CD4-positive, alpha-beta T cell treated with Interleukin-6 for 4 hours (primary cell): ENCODE measurements around the gene H2BW2.
"Not testable (repeated sequence)": the region's sequence is repeated elsewhere in the genome, so short reads cannot be mapped to it uniquely, and the experiment has no call there.

Experiments used
- DNase-seq: peaks from one replicate; pipeline ENCODE4 v3.0.0-alpha.2; 2020; ENCODE audit warnings: mixed read lengths

The H2BW2 gene

DNA sequence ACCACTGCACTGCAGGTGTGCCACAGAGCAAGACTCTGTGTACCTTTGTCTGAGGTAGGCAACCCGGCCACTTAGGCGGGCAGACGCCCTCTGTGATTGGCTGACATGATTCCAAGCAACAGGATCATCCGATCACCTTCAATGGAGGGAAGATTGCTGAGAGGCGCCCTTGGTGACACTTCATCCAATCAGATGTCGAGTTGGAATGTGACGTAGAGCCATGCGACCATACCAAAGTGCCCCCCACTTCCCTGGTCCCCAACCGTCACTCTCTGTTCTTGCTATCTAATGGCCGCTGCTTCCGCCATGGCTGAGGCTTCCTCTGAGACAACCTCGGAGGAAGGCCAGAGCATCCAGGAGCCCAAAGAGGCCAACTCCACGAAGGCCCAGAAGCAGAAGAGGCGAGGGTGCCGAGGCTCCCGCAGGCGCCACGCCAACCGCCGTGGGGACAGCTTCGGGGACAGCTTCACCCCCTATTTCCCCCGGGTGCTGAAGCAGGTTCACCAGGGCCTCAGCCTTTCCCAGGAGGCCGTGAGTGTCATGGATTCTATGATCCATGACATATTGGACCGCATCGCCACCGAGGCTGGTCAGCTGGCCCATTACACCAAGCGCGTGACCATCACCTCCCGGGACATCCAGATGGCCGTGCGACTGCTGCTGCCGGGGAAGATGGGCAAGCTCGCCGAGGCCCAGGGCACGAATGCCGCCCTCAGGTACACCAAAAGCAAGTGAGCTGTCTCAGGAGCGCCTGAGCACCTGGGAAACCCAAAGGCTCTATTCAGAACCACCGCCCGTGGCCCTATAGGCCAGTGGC, at the start of gene H2BW2:
Gene H2BW2 (plus strand): TSS at position 268 of the 817 bp plus-strand sequence. CDS start 39 bp downstream, at position 307.
- DNase-seq = no peak

- DNase-seq = no peak
Observed at GRCh38 chrX:103999234-103999633, 40.5 kb upstream of the H2BW2 start.

GRCh38 chrX:104008831-104009230, 30.9 kb upstream of the H2BW2 start:
- DNase-seq = no peak

DNA sequence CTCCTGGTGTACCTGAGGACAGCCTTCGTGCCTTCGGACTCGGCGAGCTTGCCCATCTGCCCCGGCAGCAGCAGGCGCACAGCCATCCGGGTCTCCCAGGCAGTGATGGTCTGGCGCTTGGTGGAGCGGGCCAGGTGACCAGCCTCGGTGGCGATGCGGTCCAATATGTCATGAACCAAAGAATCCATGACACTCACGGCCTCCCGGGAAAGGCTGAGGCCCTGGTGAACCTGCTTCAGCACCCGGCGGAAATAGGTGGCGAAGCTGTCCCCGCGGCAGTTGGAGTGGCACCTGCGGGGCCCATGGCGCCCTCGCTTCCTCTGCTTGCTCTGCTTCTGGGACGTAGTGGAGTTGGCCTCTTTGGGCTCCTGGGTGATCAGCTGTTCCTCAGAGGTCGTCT, 26.6 kb upstream of the H2BW2 start:
- DNase-seq = no peak

DNA sequence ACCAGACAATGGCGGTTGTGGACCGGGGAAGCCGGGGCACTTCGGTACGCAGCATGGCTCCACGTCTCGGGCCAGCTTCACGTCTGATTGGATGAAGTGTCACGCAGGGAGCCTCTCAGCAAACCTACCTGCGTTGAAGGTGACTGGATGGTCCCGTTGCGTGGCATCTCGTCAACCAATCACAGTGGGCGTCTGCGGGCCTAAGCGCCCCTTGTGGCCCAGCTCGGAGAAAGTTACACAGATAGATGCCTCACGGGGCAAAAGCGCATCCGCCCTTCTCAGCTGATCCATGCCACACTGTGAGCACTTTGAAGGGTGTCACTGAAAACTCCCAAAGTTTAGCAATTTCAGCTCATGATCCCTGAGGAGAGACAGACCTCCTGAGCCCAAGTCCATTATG, 26.1 kb upstream of the H2BW2 start, which contains the start of gene H2BW1:
Gene H2BW1 (minus strand): TSS at position 103 of the 400 bp plus-strand sequence. CDS start 132 bp downstream, outside the sequence.
- DNase-seq = no peak

DNA sequence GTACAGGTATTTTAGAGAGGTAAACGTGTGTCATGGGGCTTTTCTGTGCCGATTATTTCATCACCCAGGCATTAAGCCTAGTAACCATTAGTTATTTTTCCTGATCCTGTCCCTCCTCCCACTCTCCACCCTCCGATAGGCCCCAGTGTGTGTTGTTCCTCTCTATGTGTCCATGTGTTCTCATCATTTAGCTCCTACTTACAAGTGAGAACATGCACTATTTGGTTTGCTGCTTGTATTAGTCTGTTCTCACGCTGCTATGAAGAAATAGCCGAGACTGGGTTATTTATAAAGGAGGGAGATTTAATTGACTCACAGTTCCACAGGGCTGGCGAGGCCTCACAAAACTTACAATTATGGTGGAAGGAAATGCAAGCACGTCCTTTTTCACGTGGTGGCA, 24.2 kb upstream of the H2BW2 start:
- not testable (repeated sequence) for DNase-seq

- no peak for DNase-seq
Observed at GRCh38 chrX:104018126-104018525, 21.6 kb upstream of the H2BW2 start.

DNA sequence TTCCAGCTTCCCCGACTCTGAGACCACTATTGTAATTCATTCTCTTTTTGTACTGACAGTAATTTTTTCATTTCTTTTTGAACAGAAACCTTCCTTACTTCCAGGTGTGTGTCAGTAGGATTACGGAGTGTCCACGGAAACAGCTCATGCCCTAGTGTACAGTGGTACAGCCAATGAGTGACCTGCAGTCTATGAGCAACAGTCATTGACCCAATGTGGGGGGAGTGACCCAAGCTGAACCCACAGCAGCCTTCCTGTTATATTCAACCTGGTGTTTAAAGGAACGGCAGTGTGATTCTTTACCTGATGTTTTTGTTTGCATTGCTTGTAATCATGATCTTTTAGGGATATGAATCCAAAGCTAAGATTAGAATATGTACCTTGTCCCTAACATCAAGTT, 1.2 kb downstream of the H2BW2 start:
- DNase-seq = no peak

- no peak for DNase-seq
Observed at GRCh38 chrX:104045642-104046041, 5.9 kb downstream of the H2BW2 start.

DNA sequence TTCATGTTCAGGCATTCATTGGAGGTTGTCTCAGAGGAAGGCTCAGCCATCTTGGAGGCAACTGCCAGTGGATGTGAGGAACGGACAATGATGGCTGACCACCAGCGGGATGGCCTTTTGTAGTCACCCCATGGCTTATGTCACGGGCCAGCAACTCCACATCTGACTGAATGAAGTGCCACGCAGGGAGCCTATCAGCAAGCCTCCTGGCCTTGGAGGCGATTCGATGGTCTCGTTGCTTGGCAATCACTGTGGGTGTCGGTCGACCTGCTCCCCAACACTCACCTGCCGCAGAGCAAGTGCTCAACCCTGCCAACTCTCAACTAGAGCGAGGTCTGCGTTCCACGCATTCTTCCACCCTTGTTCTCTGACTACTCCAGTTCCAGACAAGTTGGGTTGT, 7.4 kb downstream of the H2BW2 start:
- DNase-seq = no peak

DNA sequence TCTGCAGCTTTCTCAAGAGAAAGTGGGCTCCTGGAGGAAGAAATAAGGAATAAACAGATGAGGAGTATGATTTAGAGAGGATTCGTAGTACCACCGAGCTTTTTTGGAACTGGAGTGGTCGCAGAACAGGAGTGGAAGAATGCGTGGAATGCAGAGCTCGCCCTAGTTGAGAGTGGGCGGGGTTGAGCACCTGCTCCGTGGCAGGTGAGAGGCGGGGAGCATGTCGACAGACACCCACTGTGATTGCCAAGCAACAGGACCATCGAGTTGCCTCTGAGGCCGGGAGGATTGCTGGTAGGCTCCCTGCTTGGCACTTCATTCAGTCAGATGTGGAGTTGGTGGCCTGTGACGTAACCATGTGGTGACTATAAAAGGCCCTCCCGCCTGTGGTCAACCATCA, 15.2 kb downstream of the H2BW2 start:
- not testable (repeated sequence) for DNase-seq

GRCh38 chrX:104062636-104063035, 22.9 kb downstream of the H2BW2 start:
- DNase-seq = not testable (repeated sequence)

GRCh38 chrX:104075778-104076445, 36.2 kb downstream of the H2BW2 start, which contains the start of gene TMSB15C:
TMSB15C (minus strand) TSS chrX:104076236.
- DNase-seq = not testable (repeated sequence)

GRCh38 chrX:104077854-104078253, 38.1 kb downstream of the H2BW2 start:
- not testable (repeated sequence) for DNase-seq

- no peak for DNase-seq
Observed at GRCh38 chrX:104084063-104084462, 44.3 kb downstream of the H2BW2 start.

DNA sequence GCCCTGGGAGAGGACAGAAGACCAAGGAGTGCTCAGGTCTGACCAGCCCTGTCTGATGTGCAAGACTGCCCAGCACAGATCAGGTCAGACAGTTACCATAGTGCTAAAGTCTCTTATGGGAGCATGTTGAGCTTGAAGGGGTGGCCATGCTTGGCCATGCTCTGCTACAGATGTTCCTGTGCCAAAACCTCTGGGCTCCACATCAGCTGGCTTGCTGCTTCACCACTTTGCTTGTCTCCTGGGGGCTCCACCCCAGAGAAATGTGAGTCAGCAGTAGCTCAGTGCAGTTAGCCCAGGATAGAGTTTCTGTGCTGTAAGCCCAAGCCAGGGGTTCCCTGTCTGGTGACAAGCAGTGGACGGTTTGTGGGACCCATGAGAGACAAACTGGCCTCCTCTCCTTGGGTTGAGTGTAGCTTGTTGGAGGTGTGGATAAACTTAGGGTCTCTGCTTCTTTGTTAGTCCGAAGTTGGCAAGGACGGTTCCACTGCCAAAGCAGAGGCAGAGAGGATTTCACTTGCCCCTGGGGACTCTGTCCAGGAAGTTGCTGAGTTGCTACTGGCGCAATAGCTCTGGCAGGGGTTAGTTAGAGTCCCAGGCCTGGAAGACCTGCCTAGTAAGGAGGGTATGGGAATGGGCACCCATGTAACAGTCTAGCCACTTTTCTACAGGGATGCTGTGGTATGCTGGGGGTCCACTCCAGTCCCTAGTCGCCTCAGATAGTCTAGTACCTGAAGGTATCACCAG, 45.0 kb downstream of the H2BW2 start:
- DNase-seq = no peak

DNA sequence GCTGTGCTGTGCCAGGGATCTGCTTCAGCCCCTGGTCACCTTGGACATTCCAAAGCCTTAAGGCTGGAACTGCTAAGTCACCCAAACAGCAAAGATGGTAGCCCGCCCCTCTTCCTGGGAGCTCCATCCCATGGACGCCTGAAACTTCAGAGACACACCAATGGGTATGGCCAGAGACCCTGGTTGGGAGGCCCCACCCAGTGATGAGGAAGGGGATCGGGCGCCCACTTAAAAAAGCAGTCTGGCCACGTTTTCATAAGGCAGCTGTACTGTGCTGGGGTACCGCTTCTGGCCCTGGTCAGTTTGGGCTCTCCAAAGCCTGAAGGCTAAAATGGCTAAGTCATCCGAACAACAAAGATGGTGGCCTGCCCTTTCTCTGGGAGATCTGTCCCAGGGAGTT, 45.7 kb downstream of the H2BW2 start:
- DNase-seq = no peak

- no peak for DNase-seq
Observed at GRCh38 chrX:104085919-104086318, 46.2 kb downstream of the H2BW2 start.
